ENCODE measurements around the gene OBSCN. TPM values are rescaled to one million over a fixed set of nuclear protein-coding genes. Genes with fewer than 3 reads are reported as not detected.

Gene OBSCN
- total and polyA plus RNA-seq, 2 donors (not counting 3 experiments of a cell fraction or from before 2014, with no cell fraction given): 1.5 to 2.9 TPM

- DNase-seq (ENCODE audit: low read depth, low spot score): no peak
- intact Hi-C loops (cut with micrococcal nuclease): no loop called here
- POLR2A ChIA-PET: no interaction called here
- no peaks in the 10 kb centered on the region for H4K20me1 ChIP-seq (replicated peaks; ENCODE audit: control insufficient read depth, extremely low read depth, insufficient read depth, low read length)
- CTCF ChIA-PET: interaction anchor here (5.3 kb wide), 1 partner anchor 9 kb away, joined by 42 read pairs; no protein-coding TSS in a partner anchor
- dilution Hi-C loops (cut with MboI; ENCODE audit: extremely low pct_ligation_motif_present, low sequenced_read_pairs): no loop called here
- H3K9ac ChIP-seq (replicated peaks; ENCODE audit: extremely low read depth, insufficient read depth, low read length): no peak overlapping the region
- H3K79me2 ChIP-seq (ENCODE audit: control insufficient read depth, insufficient read depth, low read length): peaks cover 63% of the 10 kb centered on the region
- no peaks in the 10 kb centered on the region for H3K27me3 ChIP-seq (ENCODE audit: control insufficient read depth in 2 of 2, insufficient read depth in 2 of 2, low read length in 2 of 2)
- H2AFZ ChIP-seq (ENCODE audit: low read depth, low read length): no peak overlapping the region
- H3K36me3 ChIP-seq (ENCODE audit: control insufficient read depth in 2 of 2, extremely low read depth in 1 of 2, insufficient read depth in 2 of 2, low read length in 2 of 2): peaks cover 0 to 19% of the 10 kb centered on the region in 2 experiments
- no peaks in the 10 kb centered on the region for H3K9me1 ChIP-seq (replicated peaks; ENCODE audit: control insufficient read depth, extremely low read depth, insufficient read depth, low read length)
- H3K4me2 ChIP-seq (ENCODE audit: insufficient read depth, low read length): no peak overlapping the region
- peaks cover 17% of the 10 kb centered on the region for H3K4me1 ChIP-seq (ENCODE audit: control insufficient read depth, extremely low read depth, insufficient read depth, low read length)
- BruUV-seq (replicated peaks): no TSS peak
- no peaks in the 10 kb centered on the region for H3K9me3 ChIP-seq (replicated peaks; ENCODE audit: control insufficient read depth, insufficient read depth, low read length)
- H3K4me3 ChIP-seq (replicated peaks in 1 of 3; ENCODE audit: insufficient read depth in 1 of 3, low read depth in 1 of 3, low read length in 3 of 3): no peak overlapping the region
- H3K27ac ChIP-seq (ENCODE audit: insufficient read depth, low read depth, low read length): no peak overlapping the region
- no peak for TF ChIP-seq CTCF (IDR thresholded peaks at IDR 0.05; ENCODE audit: extremely low read depth in 1 of 2, insufficient read depth in 1 of 2, low read depth in 1 of 2, low read length in 2 of 2)
- TF ChIP-seq MYC (IDR thresholded peaks at IDR 0.05; ENCODE audit: low read depth, low read length): no peak
- FAIRE-seq: no peak
These were observed 194.2 kb downstream of the OBSCN start for GRCh38 chr1:228401782-228402640.

GRCh38 chr1:228402641-228403025, 194.8 kb downstream of the OBSCN start:
- dilution Hi-C loops (cut with MboI; ENCODE audit: extremely low pct_ligation_motif_present, low sequenced_read_pairs): no loop called here
- intact Hi-C loops (cut with micrococcal nuclease): no loop called here
- no peaks in the 10 kb centered on the region for H3K9me1 ChIP-seq (replicated peaks; ENCODE audit: control insufficient read depth, extremely low read depth, insufficient read depth, low read length)
- FAIRE-seq: no peak
- ChIA-PET POLR2A (no interaction called here), CTCF (interaction anchor here (5.3 kb wide), 1 partner anchor 9 kb away, joined by 42 read pairs; no protein-coding TSS in a partner anchor)
- no peak overlapping the region for H2AFZ ChIP-seq (ENCODE audit: low read depth, low read length)
- H4K20me1 ChIP-seq (replicated peaks; ENCODE audit: control insufficient read depth, extremely low read depth, insufficient read depth, low read length): no peaks in the 10 kb centered on the region
- H3K4me1 ChIP-seq (ENCODE audit: control insufficient read depth, extremely low read depth, insufficient read depth, low read length): peaks cover 22% of the 10 kb centered on the region
- no peak for DNase-seq (ENCODE audit: low read depth, low spot score)
- H3K9ac ChIP-seq (replicated peaks; ENCODE audit: extremely low read depth, insufficient read depth, low read length): no peak overlapping the region
- H3K27me3 ChIP-seq (ENCODE audit: control insufficient read depth in 2 of 2, insufficient read depth in 2 of 2, low read length in 2 of 2): no peaks in the 10 kb centered on the region
- peaks cover 66% of the 10 kb centered on the region for H3K79me2 ChIP-seq (ENCODE audit: control insufficient read depth, insufficient read depth, low read length)
- H3K36me3 ChIP-seq (ENCODE audit: control insufficient read depth in 2 of 2, extremely low read depth in 1 of 2, insufficient read depth in 2 of 2, low read length in 2 of 2): peaks cover 0 to 15% of the 10 kb centered on the region in 2 experiments
- no peaks in the 10 kb centered on the region for H3K9me3 ChIP-seq (replicated peaks; ENCODE audit: control insufficient read depth, insufficient read depth, low read length)
- no peak overlapping the region for H3K4me2 ChIP-seq (ENCODE audit: insufficient read depth, low read length)
- TF ChIP-seq MYC (IDR thresholded peaks at IDR 0.05; ENCODE audit: low read depth, low read length): no peak
- no peak for TF ChIP-seq CTCF (IDR thresholded peaks at IDR 0.05; ENCODE audit: extremely low read depth in 1 of 2, insufficient read depth in 1 of 2, low read depth in 1 of 2, low read length in 2 of 2)
- TF ChIP-seq POLR2A (IDR thresholded peaks at IDR 0.05; ENCODE audit: low read depth, low read length): no peak
- H3K4me3 ChIP-seq (replicated peaks in 1 of 3; ENCODE audit: insufficient read depth in 1 of 3, low read depth in 1 of 3, low read length in 3 of 3): no peak overlapping the region
- BruUV-seq (replicated peaks): no TSS peak
- H3K27ac ChIP-seq (ENCODE audit: insufficient read depth, low read depth, low read length): no peak overlapping the region
